Measurements from ENCODE around the gene PRAME. TPM values are rescaled to one million over a fixed set of nuclear protein-coding genes. Genes with fewer than 3 reads are reported as not detected.

Gene PRAME
- total RNA-seq, 3 donors from 2014 or later = 0.33 TPM; not detected in 2

- no peak overlapping the region for H3K4me3 ChIP-seq
- H3K27me3 ChIP-seq = peaks cover 0 to 4% of the 10 kb centered on the region in 2 donors
- TF ChIP-seq POLR2AphosphoS5 (IDR thresholded peaks at IDR 0.05) (no peak), CTCF (IDR thresholded peaks at IDR 0.05) (no peak), POLR2A (IDR thresholded peaks at IDR 0.05) (no peak)
- DNase-seq (ENCODE audit: low spot score in 2 of 2) = no peak
- no peaks in the 10 kb centered on the region for H3K36me3 ChIP-seq
- no peak overlapping the region for H3K27ac ChIP-seq
- no peaks in the 10 kb centered on the region for H3K4me1 ChIP-seq
- intact Hi-C loops (cut with DNase I; ENCODE audit: low total_unique reads) = no loop called here
- H3K9me3 ChIP-seq = no peaks in the 10 kb centered on the region
These were observed 21.0 kb upstream of the PRAME start for GRCh38 chr22:22579869-22580604.

GRCh38 chr22:22578702-22579424, 19.8 kb upstream of the PRAME start:
- no peak for DNase-seq (ENCODE audit: low spot score in 2 of 2)
- no peak for TF ChIP-seq POLR2A (IDR thresholded peaks at IDR 0.05)
- TF ChIP-seq CTCF (IDR thresholded peaks at IDR 0.05) = no peak
- no peak for TF ChIP-seq POLR2AphosphoS5 (IDR thresholded peaks at IDR 0.05)
- H3K27me3 ChIP-seq = peaks cover 0 to 4% of the 10 kb centered on the region in 2 donors
- H3K27ac ChIP-seq = no peak overlapping the region
- intact Hi-C loops (cut with DNase I; ENCODE audit: low total_unique reads) = no loop called here
- H3K4me3 ChIP-seq = no peak overlapping the region
- H3K36me3 ChIP-seq = no peaks in the 10 kb centered on the region
- H3K4me1 ChIP-seq = no peaks in the 10 kb centered on the region
- no peaks in the 10 kb centered on the region for H3K9me3 ChIP-seq

DNA sequence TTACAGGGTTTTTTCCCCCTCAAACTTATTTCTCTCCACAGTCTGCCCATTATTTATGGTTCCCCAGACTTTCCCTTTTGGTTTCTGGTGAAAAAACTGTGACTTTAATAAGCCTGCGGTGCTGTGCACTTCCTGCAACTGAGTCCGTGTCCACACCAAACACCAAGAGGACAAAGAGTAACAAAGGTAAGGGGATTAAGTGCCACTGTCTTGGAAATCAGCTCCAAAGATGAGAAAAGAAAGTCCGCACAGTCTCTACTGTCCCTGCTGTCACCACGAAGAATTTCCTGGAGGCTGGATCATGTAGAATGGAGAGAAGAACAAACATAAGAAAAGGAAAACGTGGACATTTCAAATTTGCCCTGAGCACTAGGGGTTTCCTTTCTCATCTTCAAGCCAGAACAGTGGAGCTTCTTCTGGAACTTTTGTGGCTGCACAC, 17.9 kb upstream of the PRAME start:
- intact Hi-C loops (cut with DNase I; ENCODE audit: low total_unique reads) = no loop called here
- Histone ChIP-seq H3K4me1 (no peaks in the 10 kb centered on the region), H3K27ac (no peak overlapping the region), H3K9me3 (no peaks in the 10 kb centered on the region), H3K4me3 (no peak overlapping the region), H3K36me3 (no peaks in the 10 kb centered on the region), H3K27me3 (no peaks in the 10 kb centered on the region)
- no peak for TF ChIP-seq CTCF (IDR thresholded peaks at IDR 0.05)
- no peak for TF ChIP-seq POLR2A (IDR thresholded peaks at IDR 0.05)
- no peak for TF ChIP-seq POLR2AphosphoS5 (IDR thresholded peaks at IDR 0.05)
- no peak for DNase-seq (ENCODE audit: low spot score in 2 of 2)

DNA sequence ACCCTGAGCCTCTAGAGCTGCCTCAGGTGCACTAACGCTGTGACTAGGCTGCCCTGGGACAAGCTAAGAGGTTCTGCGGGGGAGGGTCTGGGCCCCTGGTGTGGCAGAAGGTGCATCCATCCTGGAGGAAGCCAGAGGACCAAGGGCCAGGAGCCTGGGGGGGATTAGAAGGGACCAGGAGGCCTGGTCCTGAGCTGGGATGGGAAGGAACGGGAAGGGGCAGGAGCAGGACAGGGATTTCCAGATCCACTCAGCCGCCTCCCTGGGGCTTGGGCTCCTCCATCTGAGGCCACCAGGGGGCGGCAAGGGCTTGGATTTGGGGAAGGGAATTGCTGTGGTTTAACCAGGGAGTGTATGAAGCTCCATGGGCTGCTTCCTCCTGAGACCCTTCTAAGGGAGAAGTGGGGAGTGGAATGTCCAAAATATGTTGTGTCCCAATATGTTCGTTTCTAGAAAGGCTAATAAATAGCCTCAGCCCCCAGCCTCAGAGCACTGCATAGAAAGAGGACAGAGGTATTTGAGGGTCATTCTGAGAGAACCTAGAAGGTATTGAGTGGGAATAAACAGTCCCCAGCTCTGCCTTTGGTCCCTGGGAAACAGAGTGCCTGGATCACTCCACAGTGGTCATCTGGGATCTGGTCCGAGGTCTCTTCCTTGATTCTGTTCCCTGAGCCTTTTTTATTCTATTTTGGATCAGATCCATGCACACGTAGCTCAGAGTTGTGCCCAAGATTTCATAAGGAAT, 17.4 kb upstream of the PRAME start:
- no peak overlapping the region for H3K27ac ChIP-seq
- no peaks in the 10 kb centered on the region for H3K27me3 ChIP-seq
- intact Hi-C loops (cut with DNase I; ENCODE audit: low total_unique reads) = no loop called here
- no peak for TF ChIP-seq POLR2AphosphoS5 (IDR thresholded peaks at IDR 0.05)
- peak in 2 of 3 donors; percentile 15 to 21 for TF ChIP-seq CTCF (IDR thresholded peaks at IDR 0.05)
- no peaks in the 10 kb centered on the region for H3K4me1 ChIP-seq
- no peaks in the 10 kb centered on the region for H3K36me3 ChIP-seq
- no peak for DNase-seq (ENCODE audit: low spot score in 2 of 2)
- no peak overlapping the region for H3K4me3 ChIP-seq
- no peaks in the 10 kb centered on the region for H3K9me3 ChIP-seq

Measured in breast epithelium (tissue), 4 donors.